GM19463 (cell line): ENCODE data around the gene SCP2.

Experiments
- ATAC-seq: cut with Tn5 transposase; IDR thresholded peaks from one replicate; pipeline ENCODE4 v1.9.1; 2021; ENCODE audit warnings: mild to moderate bottlenecking, moderate library complexity; ENCODE audit not compliant: unreplicated experiment

Gene SCP2

GRCh38 chr1:52927212-52928014, at the start of gene SCP2:
Gene SCP2 (plus strand): TSS chr1:52927276. CDS start chr1:52927397, 121 bp downstream.
- peak; percentile 76 for ATAC-seq

DNA sequence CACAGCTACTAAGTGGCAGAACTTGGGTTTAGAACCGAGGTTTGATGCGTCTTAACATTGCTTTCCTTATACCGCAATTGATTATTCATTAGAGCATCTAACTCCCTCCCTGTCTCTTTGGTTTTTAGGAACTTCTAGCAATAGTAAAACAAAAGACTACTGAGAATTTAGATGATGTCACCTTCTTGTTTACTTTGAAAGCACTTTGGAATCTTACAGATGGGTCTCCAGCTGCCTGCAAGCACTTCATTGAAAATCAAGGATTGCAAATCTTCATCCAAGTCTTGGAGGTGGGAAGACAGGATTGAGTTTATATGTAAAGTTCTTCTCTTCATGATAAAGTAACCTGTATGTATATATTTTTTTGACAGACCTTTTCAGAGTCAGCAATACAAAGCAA, 49.5 kb upstream of the SCP2 start:
- ATAC-seq: no peak

- ATAC-seq: no peak
Measured at GRCh38 chr1:52880206-52880605, 46.9 kb upstream of the SCP2 start.

DNA sequence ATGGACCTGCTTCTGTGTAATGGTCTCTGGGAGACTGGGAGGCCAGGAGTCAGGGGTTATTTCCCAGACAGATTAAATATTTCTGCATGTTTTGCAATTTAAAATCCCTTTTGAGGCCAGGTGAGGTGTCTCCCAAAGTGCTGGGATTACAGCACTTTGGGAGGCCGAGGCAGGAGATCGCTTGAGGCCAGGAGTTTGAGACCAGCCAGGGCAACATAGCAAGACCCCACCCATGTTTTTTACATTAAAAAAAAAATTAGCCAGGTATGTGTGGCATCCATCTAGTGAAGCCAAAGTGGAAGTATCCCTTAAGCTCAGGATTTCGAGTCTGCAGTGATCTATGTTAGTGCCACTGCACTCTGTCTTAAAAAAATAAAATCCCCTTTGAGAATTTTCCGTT, 39.6 kb upstream of the SCP2 start:
- no peak for ATAC-seq

DNA sequence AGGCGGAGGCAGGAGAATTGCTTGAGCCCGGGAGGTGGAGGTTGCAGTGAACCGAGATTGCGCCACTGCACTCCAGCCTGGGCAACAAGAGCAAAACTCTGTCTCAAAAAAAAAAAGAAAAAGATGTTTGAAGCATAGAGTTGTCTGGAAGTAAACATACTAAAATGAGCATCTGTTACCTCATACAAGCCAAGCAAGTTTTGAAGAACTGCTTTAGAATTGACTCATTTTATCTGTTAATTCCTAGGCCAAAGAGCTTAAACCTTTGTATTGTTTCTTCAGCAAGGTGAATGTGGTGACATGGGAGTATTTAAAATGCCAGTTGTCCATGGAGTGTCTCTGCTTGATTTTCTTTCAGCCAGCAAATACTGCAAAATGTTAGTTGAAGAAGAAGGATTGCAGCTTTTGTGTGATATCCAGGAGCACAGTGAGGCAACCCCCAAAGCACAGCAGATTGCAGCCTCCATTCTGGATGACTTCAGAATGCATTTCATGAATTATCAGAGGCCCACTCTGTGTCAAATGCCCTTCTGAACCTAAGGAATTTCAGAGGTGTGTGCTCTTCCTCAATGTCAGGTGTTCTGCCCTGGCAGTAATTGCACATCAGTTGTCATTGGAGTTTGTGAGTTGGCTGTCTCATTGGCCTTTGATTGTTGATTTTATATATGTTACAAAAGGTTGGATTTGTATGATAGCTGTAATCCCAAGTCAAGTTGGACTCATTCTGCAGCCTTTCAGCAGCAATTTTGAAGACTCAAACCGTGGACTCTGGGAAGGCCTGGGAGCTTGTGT, 34.5 kb upstream of the SCP2 start:
- no peak for ATAC-seq

DNA sequence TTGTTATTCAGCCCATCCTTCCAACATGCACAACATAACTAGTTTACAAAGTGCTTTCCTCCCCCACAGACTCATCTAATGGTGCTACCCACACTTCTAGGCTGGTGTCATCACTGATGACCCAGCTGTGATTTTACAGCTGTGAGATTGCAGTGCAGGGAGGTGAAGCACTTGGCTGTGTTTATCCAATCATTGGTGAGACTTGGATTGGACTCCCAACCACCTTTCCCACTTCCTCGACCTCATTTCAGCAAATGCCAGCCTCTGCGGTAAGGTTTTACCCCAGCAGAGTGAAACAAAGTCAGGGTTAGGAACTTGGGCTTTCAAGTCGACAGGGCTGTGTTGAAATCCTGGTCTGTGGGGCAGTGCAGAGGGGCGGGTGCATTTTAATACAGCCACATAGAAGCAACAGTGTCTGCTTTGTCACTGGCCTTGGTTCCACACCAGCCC, 27.6 kb upstream of the SCP2 start:
- ATAC-seq: no peak

DNA sequence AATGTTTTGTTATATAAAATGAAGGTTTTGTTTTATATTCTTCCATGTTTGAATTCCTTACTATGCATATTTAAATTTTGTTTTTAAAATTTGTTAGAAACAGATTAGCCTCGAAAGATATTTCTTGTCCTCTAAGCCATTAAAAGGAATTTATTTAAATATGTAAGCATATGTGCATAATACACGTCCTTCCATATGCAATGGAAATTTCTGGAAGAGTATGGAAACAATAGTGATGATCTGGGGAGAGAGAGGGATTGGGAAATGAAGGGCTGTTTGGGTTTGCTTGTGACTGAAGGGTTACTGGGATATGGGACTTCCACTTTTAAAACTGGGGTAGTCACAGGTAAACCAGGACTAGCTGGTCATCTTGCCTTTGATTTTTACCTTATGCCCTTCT, 26.7 kb upstream of the SCP2 start:
- ATAC-seq: no peak

DNA sequence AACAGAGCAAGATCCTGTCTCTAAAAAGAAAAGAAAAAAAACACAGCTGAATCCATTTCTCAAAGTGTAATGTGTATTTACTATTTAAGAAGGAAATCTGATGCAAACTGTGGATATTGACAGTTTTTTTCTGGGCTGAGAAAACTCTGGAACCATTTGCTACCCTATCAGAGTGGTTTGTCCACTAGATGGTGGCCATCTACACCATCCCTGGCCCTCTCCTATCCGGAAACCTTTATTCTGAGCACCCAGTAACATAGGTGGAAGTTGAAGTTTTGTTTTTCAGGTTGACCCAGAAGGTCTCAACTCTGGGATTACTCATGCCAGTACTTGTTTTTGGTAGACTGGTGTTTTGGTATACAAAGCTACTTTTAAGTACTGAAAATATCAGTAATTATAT, 25.7 kb upstream of the SCP2 start:
- ATAC-seq: no peak

GRCh38 chr1:52904208-52904926, 22.7 kb upstream of the SCP2 start:
- ATAC-seq: no peak

GRCh38 chr1:52904927-52905698, 22.0 kb upstream of the SCP2 start:
- no peak for ATAC-seq

DNA sequence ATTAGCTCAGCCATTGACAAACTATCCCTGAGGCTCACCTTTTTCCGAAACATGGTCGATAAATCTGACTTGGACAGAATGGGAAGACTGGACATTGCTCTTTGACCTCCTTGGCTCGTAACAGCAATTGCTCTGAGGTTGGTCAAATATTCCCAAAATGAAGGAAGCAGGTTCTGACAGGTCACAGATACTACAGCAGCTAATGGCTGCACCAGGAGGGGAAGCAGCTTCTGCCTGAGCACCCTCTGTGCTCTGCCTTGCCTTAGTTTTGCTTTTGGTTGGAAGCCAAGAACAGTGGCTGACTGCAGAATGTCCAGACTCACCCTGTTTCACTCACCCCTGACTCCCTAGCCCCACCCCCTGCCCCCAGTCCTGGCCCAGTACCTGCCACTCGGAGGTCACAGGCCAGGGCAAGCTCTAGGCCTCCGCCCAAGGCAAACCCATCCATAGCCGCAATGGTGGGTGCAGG, 20.9 kb upstream of the SCP2 start:
- no peak for ATAC-seq

DNA sequence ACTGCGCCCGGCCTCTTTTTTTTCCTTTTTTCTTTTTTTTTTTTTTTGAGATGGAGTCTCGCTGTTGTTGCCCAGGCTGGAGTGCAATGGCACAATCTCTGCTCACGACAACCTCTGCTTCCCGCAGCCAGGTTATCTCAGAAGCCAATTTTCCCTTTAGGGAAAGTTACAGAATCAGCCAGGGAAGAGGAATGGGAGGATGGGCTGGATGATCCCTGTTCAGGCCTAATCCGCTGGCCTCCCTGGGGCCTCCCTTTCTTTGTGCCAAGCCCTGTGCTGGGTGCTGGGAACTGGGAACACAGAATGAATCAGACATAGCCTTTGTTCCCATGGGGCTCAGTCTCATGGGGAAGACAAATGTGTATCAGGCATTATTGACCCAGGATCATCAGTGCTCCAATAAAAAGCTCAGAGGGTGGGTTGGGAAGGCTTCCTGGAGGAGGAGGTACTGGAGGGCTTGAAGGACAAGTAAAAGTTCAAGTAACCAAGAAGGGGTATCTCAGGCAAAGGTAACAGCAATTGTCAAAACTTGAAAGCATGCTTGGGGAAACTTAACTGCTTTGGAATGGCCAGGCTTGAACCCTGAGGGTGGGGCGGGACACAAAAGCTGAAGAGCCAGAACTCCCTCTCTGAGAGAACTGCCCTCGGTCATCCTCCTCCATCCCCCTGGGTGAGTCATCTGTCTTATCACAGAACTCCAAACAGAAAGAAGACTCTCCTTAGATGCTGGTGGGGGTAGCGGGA, 19.8 kb upstream of the SCP2 start:
- no peak for ATAC-seq

DNA sequence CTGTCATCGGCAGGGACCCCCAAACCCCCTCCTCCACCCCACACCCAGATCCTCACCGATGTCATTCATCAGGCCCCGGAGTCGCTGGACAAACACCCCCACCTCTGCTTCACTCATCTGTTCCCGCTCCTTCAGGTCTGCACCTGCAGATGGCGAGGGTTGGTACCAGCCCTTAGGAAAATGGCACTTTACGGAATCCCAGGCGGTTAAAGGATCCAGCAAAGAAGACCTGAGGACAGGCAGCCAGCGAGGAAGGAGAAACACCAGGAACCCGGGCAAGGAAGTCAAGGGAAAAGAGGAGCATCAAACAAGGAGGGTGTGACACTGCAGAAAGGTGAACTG, 19.3 kb upstream of the SCP2 start:
- ATAC-seq: no peak

DNA sequence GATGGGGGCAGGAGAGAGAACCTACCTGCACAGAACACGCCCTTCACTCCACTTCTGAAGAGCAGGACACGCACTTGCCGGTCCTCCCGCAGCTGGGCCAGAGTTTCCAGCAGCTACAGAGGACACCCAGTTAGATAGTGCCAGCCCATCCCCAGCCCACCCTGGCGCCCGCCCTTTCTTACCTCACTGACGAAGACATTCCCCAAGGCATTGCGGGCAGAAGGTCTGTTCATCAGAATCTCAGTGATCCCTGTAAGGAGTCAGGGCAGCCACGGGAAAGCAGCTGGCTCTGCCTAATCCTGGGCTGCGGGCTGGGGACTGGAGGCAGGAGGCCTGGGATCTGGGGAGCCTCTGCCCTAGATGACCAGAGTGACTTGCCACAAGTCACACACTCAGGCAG, 15.5 kb upstream of the SCP2 start:
- no peak for ATAC-seq

DNA sequence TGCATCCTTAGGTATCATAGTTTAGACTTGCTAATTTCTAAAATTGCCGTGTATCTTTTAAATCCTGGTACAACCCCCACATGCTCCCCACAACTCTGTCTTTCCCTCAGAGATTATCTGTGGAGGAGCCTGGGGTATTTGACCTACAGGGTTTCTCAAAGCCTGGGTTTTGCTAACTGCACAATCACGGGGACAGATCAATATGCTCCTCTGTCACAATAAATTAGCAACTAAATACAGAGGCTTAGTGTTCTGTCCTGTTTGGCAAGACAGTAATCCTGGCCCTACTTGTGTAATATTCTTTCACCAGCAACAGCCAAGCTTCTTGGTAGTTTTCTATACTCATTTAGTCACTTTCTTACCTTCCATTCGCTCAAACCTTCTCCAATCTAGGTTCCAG, 14.1 kb upstream of the SCP2 start:
- no peak for ATAC-seq

DNA sequence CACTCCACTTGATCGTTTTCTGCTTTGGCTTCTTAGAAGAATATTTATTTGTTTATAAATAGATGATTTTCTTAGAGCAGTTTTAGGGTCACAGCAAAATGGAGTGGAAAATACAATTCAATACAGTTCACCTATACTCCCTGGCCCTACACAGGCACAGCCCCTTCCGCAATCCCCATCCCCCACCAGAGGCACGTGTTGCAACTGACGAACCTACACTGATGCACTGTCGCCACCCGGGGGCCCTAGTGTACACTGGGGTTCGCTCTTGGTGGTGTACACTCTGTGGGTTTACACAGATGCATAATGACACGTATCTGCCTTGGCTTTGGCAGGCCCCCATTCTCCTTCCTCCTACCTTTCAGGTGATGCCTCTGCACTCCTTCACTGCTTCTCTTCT, 13.5 kb upstream of the SCP2 start:
- no peak for ATAC-seq

DNA sequence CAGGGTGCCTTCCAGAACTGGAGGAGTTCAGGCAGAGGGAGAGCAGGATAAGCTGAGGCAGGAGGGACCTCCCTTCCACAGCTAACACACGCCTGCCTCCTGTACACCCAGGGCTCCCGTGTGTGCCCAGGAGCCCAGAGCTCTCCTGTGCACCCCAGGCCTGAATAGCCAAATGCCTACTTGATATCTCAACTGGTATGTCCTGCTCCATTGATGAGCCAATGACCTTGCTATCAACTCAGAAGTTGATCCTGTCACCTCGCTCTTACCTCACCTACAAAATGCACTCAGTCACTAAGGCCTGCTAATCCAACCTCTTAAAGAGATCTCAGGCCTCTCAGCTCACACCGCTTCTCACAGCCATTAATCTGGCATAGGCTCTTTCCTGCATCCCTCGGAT, 12.6 kb upstream of the SCP2 start:
- no peak for ATAC-seq

DNA sequence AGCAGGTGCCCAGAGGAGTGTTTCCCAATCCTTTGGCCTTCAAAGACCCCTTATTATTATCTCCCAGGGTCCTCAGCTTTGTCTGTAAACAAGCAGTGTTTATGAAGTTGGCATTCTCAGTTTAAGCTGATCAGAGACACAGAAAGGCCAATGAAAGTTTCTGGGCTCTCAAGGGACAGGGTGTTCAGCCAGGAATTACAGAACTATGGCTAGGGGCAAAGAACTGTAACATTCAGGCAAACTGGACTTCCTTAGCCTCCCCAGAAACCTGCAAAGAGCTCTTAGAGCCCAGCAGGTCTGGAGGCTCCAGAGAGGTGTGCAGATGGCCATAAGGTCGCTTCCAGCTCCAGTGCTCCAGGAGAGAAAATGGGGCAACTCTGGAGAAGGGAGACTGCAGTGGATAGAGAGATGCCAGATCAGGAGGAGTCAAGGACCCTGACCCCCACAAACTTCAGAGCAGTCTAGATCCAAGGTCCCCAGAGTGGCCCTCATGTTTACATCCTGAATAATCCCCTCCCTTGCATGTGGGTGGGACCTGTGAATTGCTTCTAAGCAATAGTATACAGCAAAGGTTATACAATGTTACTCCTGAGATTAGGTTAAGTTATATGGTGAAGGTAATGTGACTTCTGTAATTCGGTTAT, 11.7 kb upstream of the SCP2 start:
- ATAC-seq: no peak

GRCh38 chr1:52915855-52916220, 11.2 kb upstream of the SCP2 start:
- no peak for ATAC-seq
